Neural cell (in vitro differentiated cells): ENCODE results near the gene TTC34.

Source experiments
- CTCF ChIP-seq: fragments of 450-650 bp; IDR thresholded peaks from 2 replicates; pipeline ENCODE4 v1.5.1; 2014; ENCODE audit warnings: antibody characterized with exemption, mild to moderate bottlenecking, moderate library complexity; ENCODE audit not compliant: poor library complexity, severe bottlenecking
- EZH2 ChIP-seq: fragments of 200-600, 300-800 bp; shearing (Covaris generic), sonication (generic); IDR thresholded peaks from 2 replicates; pipeline ENCODE4 v1.6.1; 2014; ENCODE audit warnings: antibody characterized with exemption, low read length, borderline replicate concordance, mild to moderate bottlenecking; ENCODE audit not compliant: insufficient read depth, poor library complexity, severe bottlenecking
- MXI1 ChIP-seq: fragments of 450-650 bp; conservative IDR thresholded peaks from 2 replicates; pipeline ENCODE4 v1.6.1; 2014; ENCODE audit warnings: antibody characterized with exemption, mild to moderate bottlenecking; ENCODE audit not compliant: poor library complexity, severe bottlenecking
- POLR2AphosphoS5 ChIP-seq: IDR thresholded peaks from 2 replicates; pipeline ENCODE4 v1.6.1; 2012
- REST ChIP-seq: IDR thresholded peaks from 2 replicates; pipeline ENCODE4 v1.6.1; 2012; ENCODE audit warnings: borderline replicate concordance
- SMC3 ChIP-seq: fragments of 450-650 bp; conservative IDR thresholded peaks from 2 replicates; pipeline ENCODE4 v1.6.1; 2014; ENCODE audit warnings: antibody characterized with exemption, mild to moderate bottlenecking, moderate library complexity; ENCODE audit not compliant: poor library complexity

- TF ChIP-seq CTCF (no peak), POLR2AphosphoS5 (no peak), EZH2 (no peak), SMC3 (no peak), MXI1 (no peak), REST (no peak)
Measured at GRCh38 chr1:2819831-2820730, 18.6 kb upstream of the TTC34 start.
